Cardiac muscle cell (in vitro differentiated cells and primary cell): ENCODE results near the gene LIMK2. TPM values are rescaled to one million over a fixed set of nuclear protein-coding genes. Genes with fewer than 3 reads are reported as not detected.

ENCODE experiments used
- DNase-seq, 2 donors: peaks; one replicate each; pipeline versions ENCODE4 v3.0.0 to v3.0.0-alpha.2; 2010 to 2017; ENCODE audit warnings: low read depth in 1 of 2, low spot score in 1 of 2
- H3K27ac ChIP-seq: fragments of 200-600 bp; sonication (generic); 2 replicates; pipeline ENCODE4 v1.5.1; 2016
- H3K27me3 ChIP-seq: fragments of 200-600 bp; sonication (generic); 2 replicates; pipeline ENCODE4 v1.6.0; 2016; ENCODE audit warnings: control low read depth
- H3K36me3 ChIP-seq: fragments of 200-600 bp; sonication (generic); 2 replicates; pipeline ENCODE4 v1.5.1; 2016; ENCODE audit warnings: control low read depth
- H3K4me1 ChIP-seq: fragments of 200-600 bp; sonication (generic); 2 replicates; pipeline ENCODE4 v1.8.1; 2017; ENCODE audit warnings: low read depth, mild to moderate bottlenecking, mixed run types
- H3K4me3 ChIP-seq: fragments of 200-600 bp; sonication (generic); 2 replicates; pipeline ENCODE4 v1.5.1; 2016; ENCODE audit warnings: mild to moderate bottlenecking
- H3K9me3 ChIP-seq: fragments of 200-600 bp; sonication (generic); 2 replicates; pipeline ENCODE4 v1.5.1; 2017; ENCODE audit warnings: low read depth, mild to moderate bottlenecking, control low read depth
- polyA plus RNA-seq: library from polyadenylated mRNA; unstranded; fragments of >200 nt; fragmentation: Nextera tagmentation; extraction: Ambion mirVana; gene quantifications from 2 replicates; pipeline ENCODE4 v1.2.1, GENCODE V29; 2016
- total RNA-seq: library from RNA; depleted of rRNA; stranded (reverse); fragments of >200 nt; gene quantifications from 2 replicates; pipeline ENCODE4 v1.2.3, GENCODE V29; 2016
- TF ChIP-seq, protein P1 (sequence below): IDR thresholded peaks from 2 replicates; pipeline ENCODE4 v1.5.1; 2012; ENCODE audit warnings: low read depth, mild to moderate bottlenecking, low read length

LIMK2 gene
- total and polyA plus RNA-seq, 2 experiments from 2014 or later = 31.4 to 32.8 TPM

DNA sequence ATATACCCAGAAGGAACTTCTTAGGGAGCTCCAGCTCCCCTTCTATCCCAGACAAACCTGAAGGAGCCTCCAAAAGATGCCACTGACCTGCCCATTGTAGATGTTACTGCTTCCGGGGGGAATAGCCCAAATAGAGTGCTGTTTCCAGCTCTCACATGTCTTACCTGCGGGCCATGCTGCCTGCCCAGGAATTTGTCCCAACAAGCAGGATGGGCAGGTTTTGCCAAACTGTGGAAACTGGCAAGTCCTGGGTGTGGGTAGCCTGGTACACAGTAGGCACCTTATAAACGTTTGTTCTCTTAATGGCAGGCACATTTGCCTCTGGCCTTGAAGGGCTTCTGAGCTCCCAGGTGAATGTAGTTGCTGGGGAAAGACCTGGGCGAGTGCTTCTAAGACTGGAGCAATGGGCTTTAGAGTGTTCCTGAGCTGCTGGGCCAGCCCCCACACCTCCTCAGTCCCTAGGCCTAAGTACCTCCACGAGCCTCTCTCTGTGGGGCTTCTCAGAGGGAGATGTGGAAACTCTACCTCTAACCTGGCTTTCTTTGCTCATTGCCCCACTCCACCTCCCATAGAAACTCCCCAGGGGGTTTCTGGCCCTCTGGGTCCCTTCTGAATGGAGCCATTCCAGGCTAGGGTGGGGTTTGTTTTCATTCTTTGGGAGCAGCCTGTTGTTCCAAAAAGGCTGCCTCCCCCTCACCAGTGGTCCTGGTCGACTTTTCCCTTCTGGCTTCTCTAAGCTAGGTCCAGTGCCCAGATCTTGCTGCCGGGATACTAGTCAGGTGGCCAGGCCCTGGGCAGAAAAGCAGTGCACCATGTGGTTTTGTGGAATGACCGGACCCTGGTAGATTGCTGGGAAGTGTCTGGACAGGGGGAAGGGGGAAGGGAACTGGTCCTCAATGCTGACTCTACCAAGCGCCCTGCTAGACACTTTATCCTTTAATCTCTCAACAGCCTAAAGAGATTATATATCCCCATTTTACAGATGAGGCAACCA, 37.2 kb downstream of the LIMK2 start:
- Histone ChIP-seq H3K4me1 (peaks cover 21% of the 10 kb centered on the region), H3K36me3 (no peaks in the 10 kb centered on the region), H3K27me3 (no peaks in the 10 kb centered on the region), H3K9me3 (no peaks in the 10 kb centered on the region), H3K27ac (peak overlapping the region; percentile 63), H3K4me3 (peak overlapping the region; percentile 21)
- TF ChIP-seq, protein P1, sequence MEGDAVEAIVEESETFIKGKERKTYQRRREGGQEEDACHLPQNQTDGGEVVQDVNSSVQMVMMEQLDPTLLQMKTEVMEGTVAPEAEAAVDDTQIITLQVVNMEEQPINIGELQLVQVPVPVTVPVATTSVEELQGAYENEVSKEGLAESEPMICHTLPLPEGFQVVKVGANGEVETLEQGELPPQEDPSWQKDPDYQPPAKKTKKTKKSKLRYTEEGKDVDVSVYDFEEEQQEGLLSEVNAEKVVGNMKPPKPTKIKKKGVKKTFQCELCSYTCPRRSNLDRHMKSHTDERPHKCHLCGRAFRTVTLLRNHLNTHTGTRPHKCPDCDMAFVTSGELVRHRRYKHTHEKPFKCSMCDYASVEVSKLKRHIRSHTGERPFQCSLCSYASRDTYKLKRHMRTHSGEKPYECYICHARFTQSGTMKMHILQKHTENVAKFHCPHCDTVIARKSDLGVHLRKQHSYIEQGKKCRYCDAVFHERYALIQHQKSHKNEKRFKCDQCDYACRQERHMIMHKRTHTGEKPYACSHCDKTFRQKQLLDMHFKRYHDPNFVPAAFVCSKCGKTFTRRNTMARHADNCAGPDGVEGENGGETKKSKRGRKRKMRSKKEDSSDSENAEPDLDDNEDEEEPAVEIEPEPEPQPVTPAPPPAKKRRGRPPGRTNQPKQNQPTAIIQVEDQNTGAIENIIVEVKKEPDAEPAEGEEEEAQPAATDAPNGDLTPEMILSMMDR = no peak
- DNase-seq = peak in 1 of 2 donors; percentile 31

DNA sequence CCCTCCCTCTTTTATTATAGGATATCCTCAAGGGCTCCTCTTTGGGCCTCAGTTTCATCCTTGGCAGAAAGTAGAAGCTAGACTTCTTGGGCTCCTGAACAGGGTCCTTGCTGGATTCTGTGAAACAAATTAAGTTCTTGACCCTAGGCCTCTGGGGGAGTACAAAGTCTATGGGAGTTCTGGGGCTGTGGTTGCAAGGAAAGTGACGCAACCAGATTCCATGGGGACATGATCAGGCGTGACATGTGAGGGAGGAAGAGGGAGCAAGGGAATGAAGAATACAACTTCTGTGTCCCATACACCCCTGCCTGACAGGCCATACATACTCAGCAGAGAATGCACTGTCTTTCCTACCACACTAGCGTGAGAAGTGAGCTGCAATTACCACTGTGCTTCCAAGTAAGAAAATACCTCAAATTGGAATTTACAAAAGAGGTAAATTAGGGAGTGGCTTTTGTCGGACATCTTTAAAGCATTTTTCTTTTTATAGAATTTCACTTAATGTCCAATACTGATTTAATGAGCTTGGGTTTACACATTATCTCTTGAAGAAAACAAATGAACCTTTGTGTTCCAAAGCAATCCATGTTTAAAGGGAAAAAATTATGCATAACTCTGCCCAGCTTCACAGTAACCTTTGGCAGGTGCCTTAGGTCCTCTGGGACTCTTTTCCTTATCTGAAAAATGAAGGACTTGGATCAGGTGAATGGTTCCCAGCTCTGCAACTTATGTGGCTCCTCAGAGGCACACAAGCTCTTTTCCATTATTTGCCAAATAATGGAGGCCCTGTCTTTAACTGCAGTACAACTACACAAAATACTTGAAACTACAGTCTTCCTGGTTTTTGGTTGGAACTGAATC, 38.9 kb downstream of the LIMK2 start:
- no peaks in the 10 kb centered on the region for H3K36me3 ChIP-seq
- peaks cover 28% of the 10 kb centered on the region for H3K4me1 ChIP-seq
- no peaks in the 10 kb centered on the region for H3K27me3 ChIP-seq
- H3K9me3 ChIP-seq = no peaks in the 10 kb centered on the region
- DNase-seq = peak in 1 of 2 donors; percentile 51
- no peak overlapping the region for H3K4me3 ChIP-seq
- no peak overlapping the region for H3K27ac ChIP-seq
- TF ChIP-seq, protein P1 = no peak

DNA sequence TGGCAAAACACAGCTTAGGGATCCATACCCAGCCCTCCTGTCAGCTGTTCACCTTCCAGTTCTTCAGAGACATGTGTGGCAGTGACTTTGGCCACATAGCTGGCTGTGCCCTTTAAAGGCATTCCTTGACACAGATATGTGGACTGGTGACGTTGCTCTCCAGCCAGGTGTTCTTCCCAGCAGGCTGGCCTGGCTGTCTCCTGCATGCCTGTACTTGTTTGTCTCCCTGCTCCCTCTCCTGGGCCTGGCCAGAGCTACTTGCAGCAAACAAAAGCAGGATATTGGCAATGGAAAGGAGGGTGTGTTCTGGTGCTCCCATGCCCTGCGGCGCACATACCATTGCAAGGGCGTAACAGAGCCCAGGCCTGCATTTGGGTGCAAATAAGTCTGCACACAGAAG, 41.9 kb downstream of the LIMK2 start:
- H3K4me3 ChIP-seq = no peak overlapping the region
- TF ChIP-seq, protein P1 = no peak
- H3K36me3 ChIP-seq = no peaks in the 10 kb centered on the region
- no peak overlapping the region for H3K27ac ChIP-seq
- H3K27me3 ChIP-seq = no peaks in the 10 kb centered on the region
- no peaks in the 10 kb centered on the region for H3K9me3 ChIP-seq
- no peak for DNase-seq
- peaks cover 24% of the 10 kb centered on the region for H3K4me1 ChIP-seq

DNA sequence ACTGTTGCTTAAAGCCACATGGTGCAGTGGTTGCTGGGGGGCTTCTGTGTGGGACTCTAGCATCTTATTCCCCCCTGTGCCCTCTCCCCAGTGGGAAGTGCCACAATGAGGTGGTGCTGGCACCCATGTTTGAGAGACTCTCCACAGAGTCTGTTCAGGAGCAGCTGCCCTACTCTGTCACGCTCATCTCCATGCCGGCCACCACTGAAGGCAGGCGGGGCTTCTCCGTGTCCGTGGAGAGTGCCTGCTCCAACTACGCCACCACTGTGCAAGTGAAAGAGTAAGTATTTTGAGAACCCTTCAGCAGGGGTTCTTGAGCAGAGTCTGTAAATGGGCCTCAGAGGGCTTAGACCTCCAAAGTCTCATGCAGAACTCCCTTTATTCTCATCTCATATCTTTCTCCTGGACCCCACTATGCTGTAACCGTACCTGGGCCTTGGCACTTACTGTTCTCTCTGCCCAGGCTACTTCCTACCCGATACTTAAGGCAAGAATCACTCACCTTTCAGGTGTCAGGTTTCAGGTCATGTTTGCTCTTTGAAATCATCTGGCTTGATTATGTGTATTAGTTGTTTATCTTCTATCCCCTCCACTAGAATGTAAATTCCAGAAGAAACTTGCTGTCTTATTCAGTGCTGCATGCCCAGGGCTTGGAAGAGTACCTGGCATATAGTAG, 47.8 kb downstream of the LIMK2 start:
- H3K4me3 ChIP-seq = no peak overlapping the region
- H3K36me3 ChIP-seq = peaks cover 14% of the 10 kb centered on the region
- peaks cover 8% of the 10 kb centered on the region for H3K4me1 ChIP-seq
- DNase-seq = no peak
- H3K27ac ChIP-seq = no peak overlapping the region
- no peaks in the 10 kb centered on the region for H3K27me3 ChIP-seq
- H3K9me3 ChIP-seq = no peaks in the 10 kb centered on the region
- TF ChIP-seq, protein P1 = no peak

DNA sequence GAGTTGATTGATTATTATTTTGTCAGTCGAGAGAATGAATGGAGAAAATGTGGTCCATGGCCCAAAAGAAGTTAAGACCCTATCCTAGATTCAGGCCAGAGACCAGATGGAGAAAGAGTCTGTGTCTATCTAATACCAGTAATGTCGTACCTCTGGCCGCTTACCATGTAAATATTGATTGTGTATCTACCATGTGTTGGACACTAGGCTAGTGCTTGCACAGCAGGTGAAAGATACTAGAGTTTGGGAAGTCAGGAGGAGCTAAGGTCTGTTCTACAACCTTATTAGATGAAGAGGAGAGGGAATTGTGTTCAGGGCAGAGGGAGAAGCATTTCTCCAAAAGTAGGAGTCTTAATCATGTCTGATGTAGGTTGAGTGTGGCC, 48.4 kb downstream of the LIMK2 start:
- Histone ChIP-seq H3K27me3 (no peaks in the 10 kb centered on the region), H3K4me1 (peaks cover 3% of the 10 kb centered on the region), H3K9me3 (no peaks in the 10 kb centered on the region), H3K27ac (no peak overlapping the region), H3K36me3 (peaks cover 14% of the 10 kb centered on the region), H3K4me3 (no peak overlapping the region)
- TF ChIP-seq, protein P1 = no peak
- no peak for DNase-seq
